Liver (tissue), 3 donors: Measurements from ENCODE around the gene NF2.

ENCODE experiments used
- JUND ChIP-seq, 2 donors: IDR thresholded peaks; 2 replicates each; pipeline ENCODE4 v1.6.1; 2016; ENCODE audit warnings: antibody characterized with exemption in 2 of 2
- TF ChIP-seq, protein P1 (sequence below): IDR thresholded peaks from 2 replicates; pipeline ENCODE4 v1.6.1; 2016; ENCODE audit warnings: antibody characterized with exemption
- TF ChIP-seq, protein P2 (sequence below): fragments of 150-350 bp; IDR thresholded peaks from 2 replicates; pipeline ENCODE4 v1.5.1; 2017; ENCODE audit warnings: improper control_type of control experiment, low read depth, low read length; ENCODE audit not compliant: missing input control
- donor health status: healthy.
- donor health status: healthy.

DNA sequence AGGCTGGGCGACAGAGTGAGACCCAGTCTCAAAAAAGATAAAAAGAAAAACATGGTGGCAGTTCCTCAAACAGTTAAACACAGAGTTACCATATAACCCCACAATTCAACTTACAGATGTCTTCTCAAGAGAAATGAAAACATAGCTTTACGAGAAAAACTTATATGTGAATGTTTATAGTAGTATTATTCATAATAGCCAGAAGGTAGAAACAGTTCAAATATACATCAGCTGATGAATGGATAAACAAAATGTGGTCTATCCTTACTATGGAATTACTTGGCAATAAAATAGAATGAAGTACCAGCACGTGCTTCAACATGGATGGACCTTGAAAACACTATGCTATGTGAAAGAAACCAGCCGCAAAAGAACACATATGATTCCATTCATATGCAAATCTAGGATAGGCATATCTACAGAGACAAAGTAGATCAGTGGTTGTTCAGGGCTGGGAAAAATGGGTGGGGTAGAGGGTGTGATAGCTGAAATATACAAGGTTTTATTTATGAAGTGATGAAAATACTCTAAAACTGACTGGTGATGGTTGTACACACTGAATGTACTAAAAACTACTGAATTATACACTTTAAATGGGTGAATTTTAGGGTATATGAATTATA lies 12.4 kb downstream of the NF2 start:
- TF ChIP-seq, protein P1, sequence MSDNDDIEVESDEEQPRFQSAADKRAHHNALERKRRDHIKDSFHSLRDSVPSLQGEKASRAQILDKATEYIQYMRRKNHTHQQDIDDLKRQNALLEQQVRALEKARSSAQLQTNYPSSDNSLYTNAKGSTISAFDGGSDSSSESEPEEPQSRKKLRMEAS = no peak
- TF ChIP-seq, protein P2, sequence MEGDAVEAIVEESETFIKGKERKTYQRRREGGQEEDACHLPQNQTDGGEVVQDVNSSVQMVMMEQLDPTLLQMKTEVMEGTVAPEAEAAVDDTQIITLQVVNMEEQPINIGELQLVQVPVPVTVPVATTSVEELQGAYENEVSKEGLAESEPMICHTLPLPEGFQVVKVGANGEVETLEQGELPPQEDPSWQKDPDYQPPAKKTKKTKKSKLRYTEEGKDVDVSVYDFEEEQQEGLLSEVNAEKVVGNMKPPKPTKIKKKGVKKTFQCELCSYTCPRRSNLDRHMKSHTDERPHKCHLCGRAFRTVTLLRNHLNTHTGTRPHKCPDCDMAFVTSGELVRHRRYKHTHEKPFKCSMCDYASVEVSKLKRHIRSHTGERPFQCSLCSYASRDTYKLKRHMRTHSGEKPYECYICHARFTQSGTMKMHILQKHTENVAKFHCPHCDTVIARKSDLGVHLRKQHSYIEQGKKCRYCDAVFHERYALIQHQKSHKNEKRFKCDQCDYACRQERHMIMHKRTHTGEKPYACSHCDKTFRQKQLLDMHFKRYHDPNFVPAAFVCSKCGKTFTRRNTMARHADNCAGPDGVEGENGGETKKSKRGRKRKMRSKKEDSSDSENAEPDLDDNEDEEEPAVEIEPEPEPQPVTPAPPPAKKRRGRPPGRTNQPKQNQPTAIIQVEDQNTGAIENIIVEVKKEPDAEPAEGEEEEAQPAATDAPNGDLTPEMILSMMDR = no peak
- no peak for TF ChIP-seq JUND (IDR thresholded peaks at IDR 0.05)
